ENCODE measurements around the gene DTL. TPM values are rescaled to one million over a fixed set of nuclear protein-coding genes. Genes with fewer than 3 reads are reported as not detected.

DTL gene
- total RNA-seq, 2 experiments from 2014 or later, result 61.7 to 64.4 TPM

- Histone ChIP-seq H3K4me1 (ENCODE audit: insufficient read depth, low read length, poor library complexity, severe bottlenecking) (no peaks in the 10 kb centered on the region), H4K20me1 (ENCODE audit: insufficient read depth, low read length) (no peaks in the 10 kb centered on the region)
- POLR2A ChIA-PET, result interaction anchor here (0.5 to 1.0 kb wide), 2 partner anchors 10 to 361 kb away, joined by 3 to 4 read pairs; no protein-coding TSS in a partner anchor
Measured at GRCh38 chr1:212004895-212005608, 30.5 kb upstream of the DTL start.

GRCh38 chr1:212007178-212007577, 28.4 kb upstream of the DTL start:
- H2AFZ ChIP-seq (ENCODE audit: low read length), result no peak overlapping the region
- H3K4me1 ChIP-seq (ENCODE audit: insufficient read depth, low read length, poor library complexity, severe bottlenecking), result no peaks in the 10 kb centered on the region
- no peak overlapping the region for H3K4me3 ChIP-seq (ENCODE audit: low read depth, low read length, poor library complexity, severe bottlenecking)
- H3K4me2 ChIP-seq (ENCODE audit: low read length), result no peak overlapping the region
- POLR2A ChIA-PET, result no interaction called here
- 0 out of 2 replicates have a peak, but pooled peaks cover 1% of the 10 kb centered on the region for H4K20me1 ChIP-seq (ENCODE audit: insufficient read depth, low read length)
- intact Hi-C loops (cut with micrococcal nuclease; ENCODE audit: unreplicated experiment), result no loop called here
- no peaks in the 10 kb centered on the region for H3K9me2 ChIP-seq (ENCODE audit: insufficient read depth, low read length)
- H3K27ac ChIP-seq (ENCODE audit: low read depth, low read length, poor library complexity, severe bottlenecking), result no peak overlapping the region
- CTCF ChIA-PET (ENCODE audit: unreplicated experiment), result no interaction called here
- DNase-seq (ENCODE audit: low spot score), result no peak
- H3K9me3 ChIP-seq (ENCODE audit: low read length), result no peaks in the 10 kb centered on the region
- TF ChIP-seq, protein P1, sequence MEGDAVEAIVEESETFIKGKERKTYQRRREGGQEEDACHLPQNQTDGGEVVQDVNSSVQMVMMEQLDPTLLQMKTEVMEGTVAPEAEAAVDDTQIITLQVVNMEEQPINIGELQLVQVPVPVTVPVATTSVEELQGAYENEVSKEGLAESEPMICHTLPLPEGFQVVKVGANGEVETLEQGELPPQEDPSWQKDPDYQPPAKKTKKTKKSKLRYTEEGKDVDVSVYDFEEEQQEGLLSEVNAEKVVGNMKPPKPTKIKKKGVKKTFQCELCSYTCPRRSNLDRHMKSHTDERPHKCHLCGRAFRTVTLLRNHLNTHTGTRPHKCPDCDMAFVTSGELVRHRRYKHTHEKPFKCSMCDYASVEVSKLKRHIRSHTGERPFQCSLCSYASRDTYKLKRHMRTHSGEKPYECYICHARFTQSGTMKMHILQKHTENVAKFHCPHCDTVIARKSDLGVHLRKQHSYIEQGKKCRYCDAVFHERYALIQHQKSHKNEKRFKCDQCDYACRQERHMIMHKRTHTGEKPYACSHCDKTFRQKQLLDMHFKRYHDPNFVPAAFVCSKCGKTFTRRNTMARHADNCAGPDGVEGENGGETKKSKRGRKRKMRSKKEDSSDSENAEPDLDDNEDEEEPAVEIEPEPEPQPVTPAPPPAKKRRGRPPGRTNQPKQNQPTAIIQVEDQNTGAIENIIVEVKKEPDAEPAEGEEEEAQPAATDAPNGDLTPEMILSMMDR (conservative IDR thresholded peaks at IDR 0.05; ENCODE audit: low read length), result no peak
- no peak for TF ChIP-seq EZH2phosphoT487 (IDR thresholded peaks at IDR 0.05; ENCODE audit: borderline replicate concordance, low read depth, low read length)
- peaks cover 84% of the 10 kb centered on the region for H3K36me3 ChIP-seq (ENCODE audit: insufficient read depth, low read length)
- no TSS peak for BruUV-seq (replicated peaks)
- no peaks in the 10 kb centered on the region for H3K79me2 ChIP-seq (ENCODE audit: insufficient read depth, low read depth, low read length)

More at GRCh38 chr1:212004895-212005608, 30.5 kb upstream of the DTL start:
- DNase-seq (ENCODE audit: low spot score), result no peak
- intact Hi-C loops (cut with micrococcal nuclease; ENCODE audit: unreplicated experiment), result no loop called here
- CTCF ChIA-PET (ENCODE audit: unreplicated experiment), result no interaction called here
- no peak overlapping the region for H3K4me3 ChIP-seq (ENCODE audit: low read depth, low read length, poor library complexity, severe bottlenecking)
- no TSS peak for BruUV-seq (replicated peaks)
- H3K27ac ChIP-seq (ENCODE audit: low read depth, low read length, poor library complexity, severe bottlenecking), result no peak overlapping the region
- H2AFZ ChIP-seq (ENCODE audit: low read length), result no peak overlapping the region
- H3K79me2 ChIP-seq (ENCODE audit: insufficient read depth, low read depth, low read length), result no peaks in the 10 kb centered on the region
- H3K9me3 ChIP-seq (ENCODE audit: low read length), result no peaks in the 10 kb centered on the region
- TF ChIP-seq, protein P1 (conservative IDR thresholded peaks at IDR 0.05; ENCODE audit: low read length), result no peak
- TF ChIP-seq EZH2phosphoT487 (IDR thresholded peaks at IDR 0.05; ENCODE audit: borderline replicate concordance, low read depth, low read length), result no peak
- no peaks in the 10 kb centered on the region for H3K9me2 ChIP-seq (ENCODE audit: insufficient read depth, low read length)
- no peak overlapping the region for H3K4me2 ChIP-seq (ENCODE audit: low read length)
- H3K36me3 ChIP-seq (ENCODE audit: insufficient read depth, low read length), result peaks cover 87% of the 10 kb centered on the region

- Histone ChIP-seq H3K9me3 (ENCODE audit: low read length) (no peaks in the 10 kb centered on the region), H4K20me1 (ENCODE audit: insufficient read depth, low read length) (0 out of 2 replicates have a peak, but pooled peaks cover 4% of the 10 kb centered on the region), H3K4me2 (ENCODE audit: low read length) (no peak overlapping the region), H2AFZ (ENCODE audit: low read length) (no peak overlapping the region), H3K36me3 (ENCODE audit: insufficient read depth, low read length) (peaks cover 81% of the 10 kb centered on the region), H3K9me2 (ENCODE audit: insufficient read depth, low read length) (no peaks in the 10 kb centered on the region), H3K4me1 (ENCODE audit: insufficient read depth, low read length, poor library complexity, severe bottlenecking) (no peaks in the 10 kb centered on the region), H3K79me2 (ENCODE audit: insufficient read depth, low read depth, low read length) (no peaks in the 10 kb centered on the region), H3K4me3 (ENCODE audit: low read depth, low read length, poor library complexity, severe bottlenecking) (no peak overlapping the region), H3K27ac (ENCODE audit: low read depth, low read length, poor library complexity, severe bottlenecking) (no peak overlapping the region)
- no peak for TF ChIP-seq EZH2phosphoT487 (IDR thresholded peaks at IDR 0.05; ENCODE audit: borderline replicate concordance, low read depth, low read length)
- TF ChIP-seq, protein P1 (conservative IDR thresholded peaks at IDR 0.05; ENCODE audit: low read length), result no peak
- CTCF ChIA-PET (ENCODE audit: unreplicated experiment), result no interaction called here
- no TSS peak for BruUV-seq (replicated peaks)
- intact Hi-C loops (cut with micrococcal nuclease; ENCODE audit: unreplicated experiment), result no loop called here
- DNase-seq (ENCODE audit: low spot score), result no peak
- POLR2A ChIA-PET, result no interaction called here
Measured at GRCh38 chr1:212007886-212008285, 27.7 kb upstream of the DTL start.

All from OCI-LY7 (cell line).